HEK293 (cell line): ENCODE measurements around the gene ZC3H8.

ENCODE experiments used
- CTCF ChIA-PET: fragments of 350-600 bp; formaldehyde crosslinking; extraction: SDS; loops from one replicate; lab custom pipeline; 2021; ENCODE audit warnings: antibody characterized with exemption; lab: Yijun Ruan, JAX
- POLR2A ChIA-PET: fragments of 300-600 bp; formaldehyde crosslinking; extraction: SDS; loops from one replicate; lab custom pipeline; 2020; ENCODE audit warnings: antibody characterized with exemption, inconsistent platforms; lab: Yijun Ruan, JAX
- H3K27ac ChIP-seq: fragments of 200-500 bp; sonication (Bioruptor generic); 2 replicates; pipeline ENCODE4 v1.5.1; 2014; ENCODE audit warnings: low read depth, low read length, control low read depth, inconsistent platforms; ENCODE audit errors: extremely low read depth
- H3K36me3 ChIP-seq, 2 experiments: fragments of 200-500 bp in 1 of 2; sonication (Bioruptor generic) in 1 of 2; 1 replicate in 1 of 2; 2 replicates in 1 of 2; pipeline ENCODE4 v1.5.1; 2014 to 2017; ENCODE audit warnings: inconsistent platforms in 2 of 2, low read length in 2 of 2; ENCODE audit not compliant: control insufficient read depth in 2 of 2, insufficient read depth in 1 of 2
- H3K4me1 ChIP-seq: fragments of 200-500 bp; sonication (Bioruptor generic); 2 replicates; pipeline ENCODE4 v1.5.1; 2014; ENCODE audit warnings: mild to moderate bottlenecking, low read length, inconsistent platforms; ENCODE audit not compliant: control insufficient read depth, insufficient read depth
- H3K4me3 ChIP-seq: 2 replicates; pipeline ENCODE4 v1.5.1; 2011; ENCODE audit warnings: low read depth, mild to moderate bottlenecking, control low read depth, low read length, moderate library complexity
- H3K9me3 ChIP-seq: fragments of 200-500 bp; sonication (Bioruptor generic); 2 replicates; pipeline ENCODE4 v1.5.1; 2014; ENCODE audit warnings: low read depth, low read length, inconsistent platforms; ENCODE audit not compliant: control insufficient read depth, insufficient read depth
- AEBP2 ChIP-seq: fragments of 450-650 bp; formaldehyde crosslinking; IDR thresholded peaks from 2 replicates; pipeline ENCODE4 v1.5.1; 2016; ENCODE audit warnings: missing biosample characterization, missing genetic modification characterization, borderline replicate concordance
- EGR2 ChIP-seq: fragments of 450-650 bp; formaldehyde crosslinking; IDR thresholded peaks from 2 replicates; pipeline ENCODE4 v1.5.1; 2016; ENCODE audit warnings: low read depth, missing biosample characterization, missing genetic modification characterization
- GFI1B ChIP-seq: fragments of 450-650 bp; formaldehyde crosslinking; IDR thresholded peaks from 2 replicates; pipeline ENCODE4 v1.5.1; 2016; ENCODE audit warnings: missing biosample characterization, missing genetic modification characterization
- GLI2 ChIP-seq: fragments of 450-650 bp; formaldehyde crosslinking; IDR thresholded peaks from 2 replicates; pipeline ENCODE4; 2017; ENCODE audit warnings: missing biosample characterization, missing genetic modification characterization, low read depth, borderline replicate concordance
- SCRT2 ChIP-seq: fragments of 450-650 bp; formaldehyde crosslinking; IDR thresholded peaks from 2 replicates; pipeline ENCODE4 v1.5.1; 2016; ENCODE audit warnings: missing biosample characterization, missing genetic modification characterization
- SP2 ChIP-seq: fragments of 450-650 bp; formaldehyde crosslinking; IDR thresholded peaks from 2 replicates; pipeline ENCODE4 v1.5.1; 2016; ENCODE audit warnings: missing biosample characterization, missing genetic modification characterization
- ZBTB48 ChIP-seq: fragments of 450-650 bp; formaldehyde crosslinking; IDR thresholded peaks from 2 replicates; pipeline ENCODE4 v1.5.1; 2016; ENCODE audit warnings: missing biosample characterization, missing genetic modification characterization
- ZBTB8A ChIP-seq: fragments of 450-650 bp; formaldehyde crosslinking; IDR thresholded peaks from 2 replicates; pipeline ENCODE4 v1.5.1; 2016; ENCODE audit warnings: missing biosample characterization, missing genetic modification characterization
- ZNF112 ChIP-seq: fragments of 450-650 bp; formaldehyde crosslinking; IDR thresholded peaks from 2 replicates; pipeline ENCODE4 v1.5.0; 2017; ENCODE audit warnings: missing biosample characterization, missing genetic modification characterization
- ZNF175 ChIP-seq: fragments of 450-650 bp; formaldehyde crosslinking; IDR thresholded peaks from 2 replicates; pipeline ENCODE4 v1.5.1; 2016; ENCODE audit warnings: missing biosample characterization, missing genetic modification characterization
- ZNF19 ChIP-seq: fragments of 450-650 bp; formaldehyde crosslinking; IDR thresholded peaks from 2 replicates; pipeline ENCODE4; 2016; ENCODE audit warnings: missing biosample characterization, missing genetic modification characterization, low read depth
- ZNF221 ChIP-seq: fragments of 450-650 bp; formaldehyde crosslinking; IDR thresholded peaks from 2 replicates; pipeline ENCODE4 v1.5.1; 2017; ENCODE audit warnings: missing biosample characterization, missing genetic modification characterization, borderline replicate concordance
- ZNF223 ChIP-seq: fragments of 450-650 bp; formaldehyde crosslinking; IDR thresholded peaks from 2 replicates; pipeline ENCODE4 v1.5.1; 2016; ENCODE audit warnings: missing biosample characterization, missing genetic modification characterization
- ZNF324 ChIP-seq: fragments of 450-650 bp; formaldehyde crosslinking; IDR thresholded peaks from 2 replicates; pipeline ENCODE4 v1.5.1; 2016; ENCODE audit warnings: missing biosample characterization, missing genetic modification characterization
- ZNF391 ChIP-seq: fragments of 450-650 bp; formaldehyde crosslinking; IDR thresholded peaks from 2 replicates; pipeline ENCODE4 v1.5.1; 2016; ENCODE audit warnings: low read depth, missing biosample characterization, missing genetic modification characterization, borderline replicate concordance
- ZNF433 ChIP-seq: fragments of 450-650 bp; formaldehyde crosslinking; IDR thresholded peaks from 2 replicates; pipeline ENCODE4 v1.5.1; 2016; ENCODE audit warnings: missing biosample characterization, missing genetic modification characterization, low read depth
- ZNF48 ChIP-seq: fragments of 450-650 bp; formaldehyde crosslinking; IDR thresholded peaks from 2 replicates; pipeline ENCODE4 v1.5.1; 2016; ENCODE audit warnings: missing biosample characterization, missing genetic modification characterization
- ZNF488 ChIP-seq: fragments of 450-650 bp; formaldehyde crosslinking; IDR thresholded peaks from 2 replicates; pipeline ENCODE4 v1.5.1; 2016; ENCODE audit warnings: missing biosample characterization, missing genetic modification characterization
- ZNF510 ChIP-seq: fragments of 450-650 bp; formaldehyde crosslinking; IDR thresholded peaks from 2 replicates; pipeline ENCODE4 v1.5.1; 2018; ENCODE audit warnings: mild to moderate bottlenecking, missing genetic modification characterization, missing biosample characterization; ENCODE audit not compliant: insufficient replicate concordance
- ZNF600 ChIP-seq: fragments of 450-650 bp; formaldehyde crosslinking; IDR thresholded peaks from 2 replicates; pipeline ENCODE4 v1.5.1; 2016; ENCODE audit warnings: missing biosample characterization, missing genetic modification characterization
- ZNF623 ChIP-seq: fragments of 450-650 bp; formaldehyde crosslinking; IDR thresholded peaks from 2 replicates; pipeline ENCODE4 v1.5.1; 2016; ENCODE audit warnings: missing biosample characterization, missing genetic modification characterization
- ZNF670 ChIP-seq: fragments of 450-650 bp; formaldehyde crosslinking; IDR thresholded peaks from 2 replicates; pipeline ENCODE4 v1.5.1; 2016; ENCODE audit warnings: missing biosample characterization, missing genetic modification characterization, low read depth
- ZNF704 ChIP-seq: fragments of 450-650 bp; formaldehyde crosslinking; IDR thresholded peaks from 2 replicates; pipeline ENCODE4 v1.5.1; 2016; ENCODE audit warnings: missing biosample characterization, missing genetic modification characterization
- ZNF776 ChIP-seq: fragments of 450-650 bp; formaldehyde crosslinking; IDR thresholded peaks from 2 replicates; pipeline ENCODE4 v1.5.0; 2017; ENCODE audit warnings: missing biosample characterization, missing genetic modification characterization, borderline replicate concordance
- ZSCAN16 ChIP-seq: fragments of 450-650 bp; formaldehyde crosslinking; IDR thresholded peaks from 2 replicates; pipeline ENCODE4 v1.5.1; 2016; ENCODE audit warnings: missing biosample characterization, missing genetic modification characterization
- ZSCAN30 ChIP-seq: fragments of 450-650 bp; IDR thresholded peaks from 2 replicates; pipeline ENCODE4 v1.5.1; 2018; ENCODE audit warnings: missing biosample characterization, mild to moderate bottlenecking, missing genetic modification characterization, moderate library complexity
- ZSCAN5A ChIP-seq: fragments of 450-650 bp; formaldehyde crosslinking; IDR thresholded peaks from 2 replicates; pipeline ENCODE4 v1.5.1; 2016; ENCODE audit warnings: missing biosample characterization, missing genetic modification characterization

The ZC3H8 gene

GRCh38 chr2:112197868-112198267 lies 57.0 kb downstream of the ZC3H8 start:
- no peak overlapping the region for H3K4me3 ChIP-seq
- no peaks in the 10 kb centered on the region for H3K36me3 ChIP-seq
- H3K9me3 ChIP-seq = no peaks in the 10 kb centered on the region
- H3K4me1 ChIP-seq = no peaks in the 10 kb centered on the region
- ChIA-PET CTCF (no interaction called here), POLR2A (no interaction called here)
- H3K27ac ChIP-seq = no peak overlapping the region
- no peak for TF ChIP-seq ZNF510 (tag by site-specific recombination)
- TF ChIP-seq ZSCAN16 (tag by site-specific recombination) = no peak
- no peak for TF ChIP-seq GFI1B (tag by site-specific recombination)
- TF ChIP-seq ZNF324 = no peak
- no peak for TF ChIP-seq ZNF670 (tag by site-specific recombination)
- TF ChIP-seq SCRT2 (tag by site-specific recombination) = no peak
- TF ChIP-seq ZNF112 (tag by site-specific recombination) = no peak
- no peak for TF ChIP-seq ZNF433 (tag by site-specific recombination)
- TF ChIP-seq ZNF391 = no peak
- no peak for TF ChIP-seq ZNF623 (tag by site-specific recombination)
- no peak for TF ChIP-seq ZSCAN30
- no peak for TF ChIP-seq ZNF175
- no peak for TF ChIP-seq ZNF776
- no peak for TF ChIP-seq ZNF19 (tag by site-specific recombination)
- TF ChIP-seq, all 188 proteins: peak for 0

GRCh38 chr2:112195950-112196349 lies 58.9 kb downstream of the ZC3H8 start:
- H3K4me3 ChIP-seq = no peak overlapping the region
- no peaks in the 10 kb centered on the region for H3K9me3 ChIP-seq
- H3K4me1 ChIP-seq = no peaks in the 10 kb centered on the region
- no peak overlapping the region for H3K27ac ChIP-seq
- H3K36me3 ChIP-seq = no peaks in the 10 kb centered on the region
- no peak for TF ChIP-seq ZNF488 (tag by site-specific recombination)
- no peak for TF ChIP-seq AEBP2
- TF ChIP-seq ZBTB8A (tag by site-specific recombination) = no peak
- TF ChIP-seq ZNF223 (tag by site-specific recombination) = no peak
- TF ChIP-seq ZBTB48 = no peak
- no peak for TF ChIP-seq ZNF704 (tag by site-specific recombination)
- no peak for TF ChIP-seq SP2 (tag by site-specific recombination)
- no peak for TF ChIP-seq ZNF600 (tag by site-specific recombination)
- no peak for TF ChIP-seq ZNF48
- TF ChIP-seq EGR2 (tag by site-specific recombination) = no peak
- no peak for TF ChIP-seq ZNF221 (tag by site-specific recombination)
- no peak for TF ChIP-seq ZSCAN5A (tag by site-specific recombination)
- TF ChIP-seq GLI2 (tag by site-specific recombination) = no peak
- TF ChIP-seq, all 188 proteins: peak for 0
- CTCF ChIA-PET = no interaction called here
- POLR2A ChIA-PET = no interaction called here
